ENCODE results near the gene NSFL1C. TPM values are rescaled to one million over a fixed set of nuclear protein-coding genes. Genes with fewer than 3 reads are reported as not detected.

Gene NSFL1C
- total and polyA plus RNA-seq, 12 donors: 46.1 to 510 (median 98.9) TPM

- Histone ChIP-seq H3K27ac (peak overlapping the region; percentile 33 to 90 (median 81)), H3K9me3 (replicated peaks in 1 of 3) (no peaks in the 10 kb centered on the region), H3K27me3 (no peaks in the 10 kb centered on the region), H3K4me1 (replicated peaks in 1 of 2) (peaks cover 21 to 45% of the 10 kb centered on the region in 2 donors), H3K4me3 (peak overlapping the region; percentile 47 to 98 (median 72)), H3K36me3 (replicated peaks in 1 of 2) (no peaks in the 10 kb centered on the region)
- DNase-seq: no peak
- WGBS, 4 donors: 0 to 1% (median 0%) methylated on average over 3 to 13 of the region's 13 CpGs; no CpG with 5 or more reads in 1 of the 4 donors
- intact Hi-C loops (cut with DNase I): no loop called here
- TF ChIP-seq CTCF (IDR thresholded peaks at IDR 0.05): no peak
- TF ChIP-seq POLR2A (IDR thresholded peaks at IDR 0.05): no peak
Measured at GRCh38 chr20:1392443-1392692, 74.3 kb downstream of the NSFL1C start.

Other genes starting within 250 kb of the NSFL1C start
- gene RAD21L1, start 240.8 kb downstream of the NSFL1C start, total RNA-seq: under 1 TPM in 1 of 9 donors, not detected in 8; 0.06 TPM
- gene RAD21L1, start 240.8 kb downstream of the NSFL1C start, polyA plus RNA-seq: under 1 TPM in 1 of 3 donors, not detected in 2; 0.07 TPM
- gene SNPH, start 200.6 kb downstream of the NSFL1C start, total RNA-seq: 10 to 100 TPM in 2 of 9 donors, 1 to 10 TPM in 7; 3.3 to 18.9 (median 5.8) TPM
- gene SNPH, start 200.6 kb downstream of the NSFL1C start, polyA plus RNA-seq: 10 to 100 TPM in 1 of 3 donors, 1 to 10 TPM in 2; 2.1 to 12.8 (median 4.2) TPM
- 1 to 10 TPM in 7 of 9 donors, under 1 TPM in 2; 0.43 to 7.6 (median 2.7) TPM for gene SDCBP2, start 137.7 kb downstream of the NSFL1C start, total RNA-seq
- gene SDCBP2, start 137.7 kb downstream of the NSFL1C start, polyA plus RNA-seq: 1 to 10 TPM; 2.4 to 3.8 (median 3.0) TPM
- gene FKBP1A, start 73.8 kb downstream of the NSFL1C start, total RNA-seq: 100 to 1,000 TPM in 7 of 9 donors, 10 to 100 TPM in 2; 51.7 to 571 (median 124) TPM
- 100 to 1,000 TPM; 111 to 917 (median 149) TPM for gene FKBP1A, start 73.8 kb downstream of the NSFL1C start, polyA plus RNA-seq
- 10 to 100 TPM in 6 of 9 donors, 1 to 10 TPM in 2, under 1 TPM in 1; 0.61 to 19.7 (median 12.2) TPM for gene SIRPB2, start 24.6 kb upstream of the NSFL1C start, total RNA-seq
- 1 to 10 TPM; 1.8 to 2.5 (median 1.9) TPM for gene SIRPB2, start 24.6 kb upstream of the NSFL1C start, polyA plus RNA-seq
- gene SIRPD, start 90.9 kb upstream of the NSFL1C start, total RNA-seq: 1 to 10 TPM in 1 of 9 donors, under 1 TPM in 1, not detected in 7; 0.43 to 3.3 TPM
- 1 to 10 TPM in 1 of 3 donors, not detected in 2; 1.5 TPM for gene SIRPD, start 90.9 kb upstream of the NSFL1C start, polyA plus RNA-seq
- gene SIRPB1, start 153.2 kb upstream of the NSFL1C start, total RNA-seq: 10 to 100 TPM in 1 of 9 donors, 1 to 10 TPM in 7, under 1 TPM in 1; 0.49 to 15.1 (median 5.1) TPM
- gene SIRPB1, start 153.2 kb upstream of the NSFL1C start, polyA plus RNA-seq: 1 to 10 TPM in 2 of 3 donors, under 1 TPM in 1; 0.51 to 4.0 (median 3.7) TPM
- 1 to 10 TPM in 1 of 9 donors, under 1 TPM in 5, not detected in 3; 0.25 to 2.0 (median 0.47) TPM for gene SIRPG, start 190.9 kb upstream of the NSFL1C start, total RNA-seq
- gene SIRPG, start 190.9 kb upstream of the NSFL1C start, polyA plus RNA-seq: 1 to 10 TPM in 1 of 3 donors, under 1 TPM in 2; 0.35 to 1.0 (median 0.77) TPM